ENCODE measurements around the gene BEGAIN. TPM values are rescaled to one million over a fixed set of nuclear protein-coding genes. Genes with fewer than 3 reads are reported as not detected.
A peak's percentile ranks its signal among the peaks of the same experiment; 100 is the strongest.

BEGAIN gene
- total RNA-seq, 1 donor from 2014 or later = 0.68 TPM

DNA sequence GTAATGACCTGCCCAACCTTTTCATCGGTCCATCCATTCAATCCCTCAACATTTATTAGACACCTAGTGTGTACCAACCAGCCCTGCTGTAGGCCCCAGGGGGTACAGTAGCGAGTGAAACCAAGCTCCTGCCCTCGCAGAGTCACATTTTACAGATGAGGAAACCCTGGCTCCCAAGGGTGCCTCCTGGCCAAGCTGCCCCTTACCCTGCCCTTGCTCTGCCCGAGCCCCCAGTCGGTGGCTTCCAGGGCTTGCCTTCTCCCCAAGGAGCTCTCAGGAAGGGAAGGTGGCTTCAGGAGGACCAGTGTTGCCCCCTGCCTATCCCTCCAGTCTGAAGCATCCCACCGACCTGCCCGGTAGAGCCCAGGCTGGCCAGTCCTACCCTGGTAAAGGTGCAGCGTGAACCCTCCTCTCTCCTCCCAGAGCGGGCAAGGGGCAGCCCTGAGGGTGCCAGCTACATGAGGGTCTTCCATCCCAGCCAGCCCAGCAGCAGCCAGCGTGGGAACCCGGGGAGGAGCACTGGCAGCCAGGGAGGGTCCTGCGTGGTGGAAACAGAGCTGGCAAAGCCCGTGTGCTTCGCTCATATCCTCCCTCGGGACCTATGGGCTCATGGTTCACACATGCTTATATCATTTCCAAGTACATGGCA, 670 bp upstream of the BEGAIN start:
- DNase-seq (ENCODE audit: missing footprints) (peak; percentile 49), ATAC-seq (no peak)
- intact Hi-C loops (cut with DNase I) = no loop called here

GRCh38 chr14:100586403-100587085, 673 bp downstream of the BEGAIN start:
- intact Hi-C loops (cut with DNase I) = no loop called here
- ATAC-seq = no peak
- peak; percentile 35 for DNase-seq (ENCODE audit: missing footprints)

- ATAC-seq (no peak), DNase-seq (ENCODE audit: missing footprints) (no peak)
- intact Hi-C loops (cut with DNase I) = no loop called here
Measured at GRCh38 chr14:100586153-100586402, 1.1 kb downstream of the BEGAIN start.

GRCh38 chr14:100585448-100586152, 1.6 kb downstream of the BEGAIN start:
- peak; percentile 32 for DNase-seq (ENCODE audit: missing footprints)
- intact Hi-C loops (cut with DNase I) = no loop called here
- ATAC-seq = no peak

DNA sequence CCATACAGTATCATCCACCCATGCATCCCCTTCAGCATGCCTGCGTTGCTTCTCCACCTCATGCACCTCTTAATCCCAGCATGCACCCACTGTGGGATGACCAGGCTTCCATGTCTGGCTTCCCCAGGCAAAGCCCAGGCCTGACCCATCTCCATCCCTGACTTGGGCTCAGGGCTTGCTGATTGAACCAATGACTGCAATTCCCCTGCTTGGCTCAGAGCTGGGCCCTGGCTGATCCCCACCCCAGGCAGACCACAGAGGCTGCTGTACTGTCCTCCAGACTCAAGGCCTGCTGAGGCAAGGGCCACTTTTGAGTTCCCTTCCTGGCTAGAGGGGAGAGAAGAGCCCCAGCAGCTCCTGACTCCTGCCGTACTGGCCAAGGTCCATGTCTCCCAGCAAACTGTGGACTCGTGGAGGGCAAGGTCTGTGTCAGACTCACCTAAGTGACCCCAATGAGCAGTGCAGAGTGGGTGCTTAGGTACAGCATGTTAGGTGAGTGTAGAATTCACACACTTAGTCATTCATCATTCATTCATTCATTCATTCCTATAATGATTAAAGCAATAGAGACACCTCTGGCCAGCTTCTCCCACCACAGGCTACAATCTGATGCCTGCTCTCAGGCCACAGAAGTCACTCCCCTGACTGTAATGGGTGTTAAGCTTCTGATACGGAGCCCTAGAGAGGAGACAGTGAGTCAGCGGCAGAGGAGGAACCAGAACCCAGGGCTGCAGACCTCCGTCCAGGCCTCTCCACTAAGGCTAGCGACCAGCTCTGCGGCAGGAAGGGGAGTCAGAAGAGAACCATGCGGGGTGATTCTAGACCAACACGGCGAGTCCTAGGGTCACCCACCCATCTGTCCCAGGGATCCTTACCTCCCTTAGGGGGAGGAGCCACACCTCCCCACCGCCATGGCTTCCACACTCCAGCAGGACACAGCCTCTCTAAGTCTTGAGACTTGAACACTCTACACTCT, 2.9 kb downstream of the BEGAIN start:
- intact Hi-C loops (cut with DNase I) = no loop called here
- no peak for ATAC-seq
- DNase-seq (ENCODE audit: missing footprints) = peak; percentile 55

DNA sequence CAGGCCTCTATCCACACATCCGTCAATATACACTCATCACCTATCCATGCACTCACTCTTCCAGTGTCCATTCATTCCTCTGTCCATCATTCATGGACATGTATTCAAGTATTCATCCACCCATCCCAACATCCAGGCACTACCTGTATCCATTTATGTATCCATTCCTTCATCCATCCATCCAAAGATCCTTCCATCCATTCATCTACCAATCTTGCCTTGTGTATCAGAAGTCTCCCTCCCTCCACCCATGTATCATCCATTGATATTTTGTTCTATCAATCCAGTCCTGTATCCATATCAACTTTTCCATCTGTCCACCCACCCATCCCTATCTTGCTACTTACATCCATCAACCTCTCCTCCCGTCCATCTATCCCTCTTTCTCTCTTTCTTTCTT, 4.0 kb downstream of the BEGAIN start:
- intact Hi-C loops (cut with DNase I) = no loop called here
- ATAC-seq = no peak
- DNase-seq (ENCODE audit: missing footprints) = no peak

GRCh38 chr14:100582496-100583165, 4.6 kb downstream of the BEGAIN start:
- intact Hi-C loops (cut with DNase I) = no loop called here
- DNase-seq (ENCODE audit: missing footprints) = peak; percentile 30
- ATAC-seq = no peak

DNA sequence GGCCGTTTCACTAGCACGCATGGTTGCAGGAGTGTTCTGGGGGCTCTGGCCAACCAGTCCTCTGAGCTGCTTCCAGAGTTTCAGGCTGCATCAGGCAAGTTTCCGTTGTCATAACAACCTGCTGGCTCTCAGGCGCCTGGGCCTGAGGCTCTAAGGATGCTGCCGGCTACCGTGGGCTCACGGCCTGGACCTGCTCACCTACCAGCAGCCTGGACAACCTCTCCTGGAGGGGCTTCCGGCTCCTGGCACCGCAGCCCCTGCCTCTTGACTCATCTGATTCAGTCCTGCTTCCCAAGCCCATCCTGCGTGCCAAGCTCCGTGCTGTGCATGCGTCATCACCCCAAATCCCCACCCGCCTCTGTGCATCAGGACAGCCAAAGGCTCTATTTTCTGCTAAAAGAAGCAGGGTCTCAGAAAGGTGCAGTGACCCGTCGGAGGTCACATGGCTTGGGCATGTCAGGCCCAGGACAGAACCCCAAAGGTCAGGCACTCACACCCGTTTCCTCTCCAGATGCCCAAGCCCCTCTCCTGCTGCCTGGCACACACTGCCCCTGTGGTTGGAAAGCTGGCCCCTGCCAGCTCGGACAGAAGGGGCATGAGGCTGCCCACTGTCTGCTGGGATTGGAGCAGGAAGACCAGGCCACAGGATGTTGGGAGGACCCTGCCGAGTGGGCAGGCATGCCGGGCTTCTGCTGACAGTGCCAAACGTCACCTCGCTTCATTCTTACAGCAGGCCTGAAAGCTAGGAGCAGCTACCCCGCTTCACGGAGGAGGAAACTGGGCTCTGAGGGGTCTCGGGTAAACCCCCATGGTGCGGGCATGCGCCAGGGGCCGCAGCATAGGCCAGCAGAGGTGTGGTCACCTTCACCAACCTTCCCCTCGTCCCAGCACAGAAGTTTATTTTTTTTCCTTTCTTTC, 5.7 kb downstream of the BEGAIN start:
- intact Hi-C loops (cut with DNase I) = no loop called here
- no peak for ATAC-seq
- DNase-seq (ENCODE audit: missing footprints) = peak; percentile 71

GRCh38 chr14:100580316-100581227, 6.6 kb downstream of the BEGAIN start:
- intact Hi-C loops (cut with DNase I) = no loop called here
- no peak for ATAC-seq

DNA sequence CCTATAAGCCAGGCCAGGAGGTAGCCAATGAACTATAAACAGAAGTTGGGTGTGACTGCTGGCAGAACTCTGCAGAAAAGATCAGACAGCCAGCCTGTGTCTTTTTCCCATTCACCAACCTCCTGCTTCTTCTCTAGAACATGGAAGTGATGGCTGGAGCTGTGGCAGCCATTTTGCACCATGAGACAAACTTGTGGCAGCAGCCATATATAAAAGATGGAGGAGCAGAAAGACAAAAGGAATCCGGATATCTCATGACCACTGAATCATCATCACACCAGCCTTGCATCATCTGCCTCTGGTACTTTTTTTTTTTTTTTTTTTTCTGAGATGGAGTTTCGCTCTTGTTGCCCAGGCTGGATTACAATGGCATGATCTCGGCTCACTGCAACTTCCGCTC, 8.7 kb downstream of the BEGAIN start:
- ATAC-seq (no peak), DNase-seq (ENCODE audit: missing footprints) (no peak)
- intact Hi-C loops (cut with DNase I) = no loop called here

More at GRCh38 chr14:100580316-100581227, 6.6 kb downstream of the BEGAIN start:
- DNase-seq (ENCODE audit: missing footprints) = peak; percentile 48

DNA sequence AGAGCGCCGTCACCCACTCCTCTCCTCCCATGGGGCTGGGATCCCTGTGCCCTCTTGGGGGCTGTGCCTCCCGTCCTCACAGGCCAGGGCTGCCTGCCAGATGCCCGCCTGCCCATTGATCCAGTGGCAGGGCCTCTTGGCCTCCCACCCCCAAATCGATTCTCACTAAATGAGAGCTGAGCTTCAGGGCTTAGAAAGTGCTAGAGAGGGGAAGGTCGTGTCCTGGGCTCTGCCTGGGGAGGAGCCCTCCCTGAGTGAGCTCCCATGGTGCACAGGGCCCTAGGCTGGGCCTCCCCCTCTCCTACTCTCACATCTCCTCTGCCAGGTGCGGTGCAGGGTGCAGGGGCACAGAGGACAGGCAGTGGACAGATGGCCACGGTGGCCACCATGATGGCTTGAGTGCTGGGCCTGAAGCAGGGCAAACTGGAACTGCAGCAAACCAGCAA, 9.2 kb downstream of the BEGAIN start:
- peak; percentile 57 for DNase-seq (ENCODE audit: missing footprints)
- intact Hi-C loops (cut with DNase I) = no loop called here
- no peak for ATAC-seq

DNA sequence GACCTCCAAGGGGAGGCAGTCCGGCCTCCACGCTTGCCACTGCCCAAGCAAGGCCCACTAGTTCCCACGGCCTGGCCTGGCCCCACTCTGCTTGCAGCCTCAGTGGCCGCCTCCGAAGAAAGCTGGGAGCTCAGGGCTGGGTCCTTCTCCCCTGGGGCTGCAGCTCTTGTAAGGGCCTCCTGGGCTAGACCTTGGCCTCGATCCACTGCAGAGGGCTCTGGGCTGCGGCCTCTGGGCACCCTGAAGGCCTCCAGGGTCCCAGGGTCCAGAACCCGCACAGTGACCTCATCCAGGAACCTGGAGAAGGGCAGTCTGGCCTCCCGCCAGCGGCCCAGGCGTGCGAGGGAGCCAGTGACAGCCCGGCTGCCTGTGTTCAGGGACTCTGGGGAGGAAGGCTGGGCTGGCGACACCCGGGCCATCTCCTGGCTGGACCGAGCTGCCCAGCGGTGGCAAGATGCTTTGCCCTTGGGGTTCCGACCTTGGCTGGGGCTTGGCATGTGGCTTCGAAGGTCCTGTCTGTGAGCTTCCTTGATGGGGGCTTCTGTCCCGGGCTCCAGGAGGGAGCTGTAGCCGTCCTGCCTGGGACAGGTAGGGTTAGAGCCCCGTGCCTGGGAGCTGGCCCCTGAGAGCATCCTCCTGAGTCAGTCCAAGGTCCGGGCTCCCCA, 9.8 kb downstream of the BEGAIN start:
- intact Hi-C loops (cut with DNase I) = no loop called here
- peak; percentile 70 for DNase-seq (ENCODE audit: missing footprints)
- ATAC-seq = peak; percentile 18

DNA sequence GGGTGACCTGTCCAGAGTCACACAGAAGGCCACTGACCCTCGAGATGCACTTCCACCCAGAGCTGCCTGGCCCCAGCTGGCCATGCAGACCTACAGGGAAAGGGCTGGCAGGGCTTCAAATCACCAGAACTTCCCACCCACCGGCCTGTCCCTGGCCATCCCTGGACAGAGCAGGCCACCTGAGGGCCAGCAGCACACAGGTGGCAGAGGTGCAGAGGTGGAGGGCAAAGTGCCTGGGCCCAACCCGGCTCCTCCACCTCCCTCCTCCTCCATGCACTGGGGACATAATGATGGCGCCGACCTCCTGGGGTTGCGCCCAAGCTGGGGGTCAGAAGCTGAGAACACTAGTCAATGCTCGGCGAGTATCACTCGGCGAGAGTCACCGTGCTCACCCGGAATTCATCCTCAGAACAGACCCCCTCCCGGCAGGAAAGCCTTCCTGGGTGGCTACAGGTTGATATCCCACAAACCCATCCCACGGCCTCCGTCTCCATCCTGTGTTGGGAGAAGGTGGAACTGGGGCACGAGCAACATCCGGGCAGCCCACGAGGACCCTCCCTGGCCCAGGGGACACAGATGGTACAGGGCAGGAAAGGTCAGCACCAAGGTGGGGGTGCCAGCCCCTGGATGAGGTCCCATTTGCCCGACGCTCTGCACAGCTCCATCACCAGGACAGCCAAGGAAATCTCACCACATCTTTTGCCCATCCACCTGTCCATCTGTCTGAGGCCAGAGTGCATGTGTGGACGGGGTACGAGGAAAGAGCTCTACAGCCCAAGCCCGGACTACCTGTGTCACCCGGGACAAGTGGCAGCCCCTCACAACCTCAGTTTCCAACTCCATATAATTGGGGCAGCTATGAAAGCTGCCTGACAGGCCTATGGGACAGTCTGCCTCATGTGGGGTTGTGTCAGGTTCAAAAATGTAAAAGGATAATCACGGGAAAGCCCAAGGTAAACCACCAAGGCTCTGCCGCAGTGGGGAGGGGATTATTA, 10.8 kb downstream of the BEGAIN start:
- no peak for ATAC-seq
- peak; percentile 61 for DNase-seq (ENCODE audit: missing footprints)
- intact Hi-C loops (cut with DNase I) = no loop called here

- DNase-seq (ENCODE audit: missing footprints) (peak; percentile 8), ATAC-seq (no peak)
- intact Hi-C loops (cut with DNase I) = no loop called here
Measured at GRCh38 chr14:100575266-100575995, 11.8 kb downstream of the BEGAIN start.
